Activated gamma-delta T cell treated with anti-CD3 and anti-CD28 coated beads, Interleukin-2, amount 50 U/mL, for 16 hours (primary cell): Measurements from ENCODE around the gene VEPH1.

Source experiments
- DNase-seq: peaks from one replicate; pipeline ENCODE4 v3.0.0-alpha.2; 2020; ENCODE audit warnings: low read depth

The VEPH1 gene

DNA sequence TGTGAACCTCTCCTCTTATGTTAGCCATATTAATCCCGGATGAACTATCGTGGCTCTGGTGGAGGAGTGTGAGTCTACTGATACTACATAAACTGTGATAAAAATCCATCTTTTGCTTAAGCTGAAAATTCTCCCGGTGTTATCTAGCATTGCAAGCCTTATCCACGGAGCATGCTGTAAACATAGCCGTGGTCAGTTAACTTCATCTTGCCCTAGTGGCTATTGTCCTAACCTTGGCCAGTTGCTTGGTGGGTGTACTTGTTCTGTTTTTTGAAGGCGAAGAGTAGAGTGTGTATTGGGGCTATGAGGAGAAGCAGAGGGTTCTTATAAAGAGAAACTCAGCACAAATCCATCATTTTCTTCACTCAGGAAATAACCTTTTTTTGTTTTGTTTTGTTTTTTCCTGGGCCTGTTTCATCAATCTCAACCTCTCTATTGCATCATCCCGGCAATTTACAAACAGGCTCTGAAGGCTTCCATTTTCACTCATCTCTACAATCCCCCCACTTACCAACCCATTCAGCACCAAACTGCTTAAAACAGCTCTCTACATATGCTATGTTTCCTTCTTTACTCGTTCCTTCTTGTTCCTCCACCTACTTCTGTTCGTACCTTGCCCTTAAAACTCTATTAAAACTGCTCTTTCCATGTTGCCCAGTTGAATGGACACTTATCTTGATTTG is 202.1 kb downstream of the VEPH1 start:
- DNase-seq: no peak

DNA sequence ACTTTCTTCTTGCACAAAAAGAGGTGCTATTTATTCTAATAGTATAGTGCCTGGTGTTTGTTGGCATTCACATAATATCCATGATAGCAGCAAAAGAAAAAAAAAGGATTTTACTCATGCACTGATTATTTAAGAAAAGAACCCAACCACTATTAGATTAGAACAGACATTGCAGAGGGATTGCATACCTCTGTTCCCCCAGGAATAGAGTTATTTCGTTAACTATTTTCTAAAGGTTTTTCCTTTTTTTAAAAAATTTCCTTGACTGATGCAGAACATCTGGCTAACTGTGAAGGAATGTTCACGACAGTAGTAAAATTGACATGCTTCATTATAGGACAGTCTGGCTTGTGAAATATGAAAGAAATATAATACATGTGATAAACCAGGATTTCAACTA is 203.1 kb downstream of the VEPH1 start:
- no peak for DNase-seq

DNA sequence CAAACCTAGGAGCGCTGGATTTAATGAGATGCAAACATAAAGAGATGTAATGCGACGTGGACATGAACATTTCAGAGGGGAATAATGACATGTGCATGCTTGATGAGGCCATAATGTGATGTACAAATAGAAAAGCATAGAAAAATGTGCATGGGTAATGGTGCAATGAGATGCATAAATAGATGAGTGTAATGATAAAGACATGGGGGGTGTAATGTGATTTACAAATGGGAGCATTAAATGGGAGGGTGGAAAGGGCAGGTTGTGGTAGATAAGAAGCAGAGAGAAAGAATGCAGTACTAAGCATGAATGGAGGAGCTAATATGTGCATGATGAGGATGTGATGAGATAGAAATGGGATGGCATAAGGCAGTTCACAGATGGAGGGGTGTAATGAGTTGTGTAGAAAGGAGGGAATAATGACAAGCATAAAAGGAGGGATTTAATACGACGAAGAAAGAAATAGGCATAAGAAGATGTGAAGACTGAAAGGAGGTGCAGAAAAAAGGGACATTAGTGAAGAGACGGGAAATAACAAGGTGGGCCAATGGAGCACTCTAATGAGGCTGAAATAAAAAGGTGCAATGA is 205.8 kb downstream of the VEPH1 start:
- DNase-seq: no peak

GRCh38 chr3:157294953-157295352 is 208.3 kb downstream of the VEPH1 start:
- no peak for DNase-seq

GRCh38 chr3:157294491-157294890 is 208.7 kb downstream of the VEPH1 start:
- no peak for DNase-seq

DNA sequence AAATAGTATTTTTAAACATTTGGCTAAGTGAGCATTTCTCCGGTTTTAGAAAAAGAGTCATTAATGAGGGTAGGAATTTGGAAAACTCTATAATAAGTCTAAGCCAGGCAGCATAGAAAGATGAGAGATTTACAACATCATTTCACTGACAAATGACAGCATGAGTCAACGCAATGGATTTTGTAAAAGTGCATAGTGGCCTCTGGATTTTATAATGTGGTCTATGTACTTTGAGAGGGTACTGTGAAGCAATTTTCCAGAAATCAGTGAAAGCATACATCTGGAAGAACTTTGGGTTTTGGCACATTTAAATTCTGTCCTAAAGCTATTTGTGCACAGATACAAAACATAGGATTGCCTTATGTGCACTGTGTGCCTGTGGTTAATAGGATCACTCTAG is 212.4 kb downstream of the VEPH1 start:
- no peak for DNase-seq

DNA sequence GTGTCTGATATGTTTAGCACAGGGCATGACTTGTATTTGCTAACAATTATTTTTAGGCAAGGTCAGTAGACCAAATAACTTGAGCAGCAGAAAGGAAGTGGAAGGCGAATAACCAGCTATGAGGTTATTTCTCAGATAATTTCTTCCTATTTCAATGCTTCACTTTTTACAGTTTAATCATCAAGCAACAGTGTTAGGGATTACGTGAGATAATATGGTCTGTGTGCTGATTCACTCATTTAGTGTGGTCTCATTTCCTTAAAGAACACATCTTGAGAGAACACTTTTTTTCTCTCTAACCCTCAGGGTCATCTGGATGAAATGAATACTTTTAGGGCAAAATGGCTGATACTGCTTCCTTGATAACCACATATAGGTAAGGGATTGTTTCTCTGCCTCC is 217.2 kb downstream of the VEPH1 start:
- DNase-seq: no peak

GRCh38 chr3:157285141-157285540 is 218.1 kb downstream of the VEPH1 start:
- DNase-seq: no peak

- no peak for DNase-seq
Observed at GRCh38 chr3:157284688-157285087, 218.5 kb downstream of the VEPH1 start.

DNA sequence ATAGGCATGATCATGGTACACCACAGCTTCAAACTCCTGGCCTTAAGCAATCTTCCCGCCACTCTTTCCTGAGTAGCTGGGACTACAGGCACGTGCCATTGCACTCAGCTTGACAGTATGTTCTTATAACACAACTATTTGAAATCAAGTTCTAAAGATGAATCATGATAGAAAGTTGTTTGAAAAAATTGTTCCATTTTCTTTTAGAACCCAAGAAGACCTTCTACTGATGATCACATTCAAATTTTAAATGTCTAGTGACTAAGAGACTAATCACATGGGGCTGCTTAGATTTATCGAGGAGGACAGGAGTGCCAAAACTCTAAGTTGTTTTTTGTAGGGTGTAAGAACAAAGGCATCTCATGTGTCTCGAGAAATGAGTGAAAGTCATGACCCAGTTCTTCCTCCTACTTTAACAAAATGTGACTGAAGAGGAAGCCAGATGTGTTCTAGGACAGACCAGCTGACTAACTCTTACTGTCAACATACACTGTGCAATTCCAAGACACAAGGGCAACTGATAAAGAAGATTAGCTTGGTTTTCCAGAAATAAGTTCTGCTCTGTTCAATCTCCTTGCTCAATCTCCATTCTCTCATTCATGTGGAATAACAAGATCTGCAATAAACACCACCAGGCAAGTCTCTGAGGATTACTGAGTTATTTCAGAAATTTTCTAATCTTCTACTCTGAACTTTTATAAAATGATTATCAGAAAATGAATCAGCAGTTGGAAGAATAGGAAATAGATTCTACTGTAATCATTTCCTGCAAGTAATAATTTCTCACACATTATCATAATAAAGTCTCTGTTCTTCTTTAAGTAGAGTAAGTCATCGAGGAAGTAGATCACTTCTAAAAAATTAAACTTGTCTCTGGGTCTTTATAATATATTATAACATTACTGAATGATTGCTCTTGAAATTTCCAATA is 220.7 kb downstream of the VEPH1 start:
- no peak for DNase-seq

DNA sequence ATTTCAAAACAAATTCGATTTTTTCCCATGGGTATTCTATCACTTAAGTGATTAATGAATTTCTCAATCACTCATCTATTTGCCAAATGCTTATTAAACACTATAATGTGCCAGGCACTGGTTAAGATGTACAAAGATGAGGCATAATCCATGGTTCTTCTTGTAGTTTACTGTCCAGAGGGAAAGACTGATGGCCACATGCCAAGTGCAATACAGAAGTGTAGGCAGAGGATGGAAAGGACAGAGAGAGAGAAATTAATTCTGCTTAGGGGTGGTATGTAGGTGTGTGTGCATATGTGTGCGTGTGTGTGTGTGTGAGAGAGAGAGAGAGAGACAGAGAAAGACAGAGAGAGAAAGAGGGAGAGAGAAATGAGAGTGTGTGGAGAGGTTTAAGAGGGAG is 222.4 kb downstream of the VEPH1 start:
- no peak for DNase-seq

GRCh38 chr3:157280354-157280753 is 222.9 kb downstream of the VEPH1 start:
- no peak for DNase-seq

GRCh38 chr3:157279237-157279636 is 224.0 kb downstream of the VEPH1 start:
- DNase-seq: no peak

GRCh38 chr3:157276801-157277200 is 226.4 kb downstream of the VEPH1 start:
- DNase-seq: no peak

DNA sequence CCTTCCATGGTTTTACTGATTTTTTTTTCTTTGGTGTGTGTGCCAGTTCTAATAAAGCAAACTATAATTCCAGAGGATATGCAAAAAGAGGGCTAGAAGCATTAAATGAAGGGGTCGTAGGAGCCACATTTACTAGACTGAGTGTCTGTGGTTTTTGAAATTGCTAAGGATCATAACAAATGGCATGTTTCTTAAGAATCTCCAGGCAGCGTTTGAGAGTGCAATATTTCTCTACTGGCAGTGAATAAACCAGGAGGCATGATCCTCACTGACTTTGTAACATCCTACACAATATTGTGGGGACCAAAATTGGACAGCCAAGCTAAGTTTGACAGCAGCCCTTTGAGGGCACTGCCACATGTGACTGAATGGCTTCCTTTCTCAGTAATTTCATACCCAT is 227.4 kb downstream of the VEPH1 start:
- DNase-seq: no peak

GRCh38 chr3:157274644-157275137 is 228.5 kb downstream of the VEPH1 start:
- DNase-seq: no peak

- no peak for DNase-seq
Observed at GRCh38 chr3:157271283-157271882, 231.8 kb downstream of the VEPH1 start.

DNA sequence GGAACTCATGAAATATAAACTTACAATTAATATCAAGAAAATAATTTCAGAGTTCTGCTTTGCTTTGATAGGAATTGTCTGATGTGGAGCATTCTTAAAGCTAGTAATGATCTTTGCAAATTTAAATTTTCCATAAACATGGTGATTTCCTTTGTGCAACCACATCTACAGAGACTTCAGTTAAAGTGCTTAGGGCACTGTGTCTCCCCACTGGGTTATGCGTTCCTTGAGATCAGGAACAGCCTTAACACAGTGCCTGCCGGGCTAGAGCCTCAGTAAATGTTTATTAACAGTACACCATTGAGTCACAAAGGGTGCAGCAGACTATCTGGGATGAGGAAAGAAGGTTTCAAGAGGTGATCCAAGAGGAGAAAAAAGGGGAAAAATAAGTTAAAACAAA is 235.2 kb downstream of the VEPH1 start:
- DNase-seq: no peak

GRCh38 chr3:157265931-157266330 is 237.3 kb downstream of the VEPH1 start:
- DNase-seq: no peak

DNA sequence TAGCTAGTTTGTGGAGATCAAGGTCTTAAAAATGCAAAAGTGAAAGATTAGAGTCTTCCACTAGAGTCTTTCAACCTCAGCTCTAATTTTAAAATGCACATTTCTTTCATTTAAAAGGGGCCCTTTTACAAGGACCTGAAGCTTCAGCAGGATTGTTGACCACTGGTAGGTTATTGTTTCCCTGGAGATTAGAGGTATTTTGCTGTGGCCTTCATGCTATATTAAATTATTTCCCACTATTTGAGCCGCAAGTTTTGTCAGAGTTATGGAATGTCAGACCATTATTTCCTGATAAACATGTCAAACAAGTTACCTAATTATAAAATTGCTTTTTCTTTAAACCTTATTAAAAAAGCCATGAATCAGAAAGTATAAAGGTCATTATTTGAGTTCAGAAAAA is 240.2 kb downstream of the VEPH1 start:
- no peak for DNase-seq

- DNase-seq: no peak
Observed at GRCh38 chr3:157261000-157261399, 242.2 kb downstream of the VEPH1 start.

DNA sequence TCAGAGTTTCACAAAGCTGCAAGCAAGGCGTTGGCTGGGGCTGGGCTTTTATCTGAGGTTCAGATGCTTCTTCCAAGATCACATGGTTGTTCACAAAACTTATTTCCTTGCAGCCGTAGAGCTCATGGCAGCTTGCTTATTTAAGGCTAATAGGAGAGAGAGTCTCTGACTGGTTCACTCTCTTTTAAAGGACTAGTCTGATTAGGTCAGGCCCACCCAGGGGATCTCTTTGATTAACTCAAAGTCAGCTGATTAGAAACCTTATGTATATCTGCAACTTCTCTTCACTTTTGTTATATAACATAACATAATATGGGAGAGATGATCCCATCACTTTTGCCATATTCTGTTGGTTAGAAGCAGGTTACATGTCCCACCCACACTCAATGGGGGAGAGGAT is 243.4 kb downstream of the VEPH1 start:
- no peak for DNase-seq

GRCh38 chr3:157257101-157257500 is 246.1 kb downstream of the VEPH1 start:
- DNase-seq: no peak
